Fibroblast of lung (primary cell): Measurements from ENCODE around the gene PIM2.

Source experiments
- EZH2 ChIP-seq: IDR thresholded peaks from 2 replicates; pipeline ENCODE4 v1.5.1; 2012; ENCODE audit warnings: low read length, control low read depth, mild to moderate bottlenecking; ENCODE audit errors: missing control alignments
- TF ChIP-seq, protein P1 (sequence below), 2 donors: IDR thresholded peaks in 1 of 2; conservative IDR thresholded peaks in 1 of 2; 1 replicate in 1 of 2; 2 replicates in 1 of 2; pipeline ENCODE4 v1.5.1; 2011 to 2012; ENCODE audit warnings: low read length in 2 of 2, control low read depth in 1 of 2, inconsistent platforms in 1 of 2, low read depth in 1 of 2, mild to moderate bottlenecking in 1 of 2

DNA sequence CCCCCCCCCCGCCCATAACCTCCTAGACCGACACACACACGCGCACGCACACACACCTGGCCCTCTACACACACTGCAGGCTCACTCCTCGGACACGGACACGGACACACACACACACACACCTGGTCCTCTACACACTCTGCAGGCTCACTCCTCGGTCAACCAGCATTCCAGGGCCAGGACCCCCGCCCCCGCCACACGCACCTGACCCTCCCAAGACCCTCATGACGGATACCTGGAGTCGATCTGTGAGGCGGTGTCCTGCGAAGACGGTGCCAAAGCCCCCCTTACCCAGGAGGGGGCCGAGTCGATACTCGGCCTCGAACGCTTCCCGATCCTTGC lies 552 bp downstream of the PIM2 start:
- TF ChIP-seq, protein P1, sequence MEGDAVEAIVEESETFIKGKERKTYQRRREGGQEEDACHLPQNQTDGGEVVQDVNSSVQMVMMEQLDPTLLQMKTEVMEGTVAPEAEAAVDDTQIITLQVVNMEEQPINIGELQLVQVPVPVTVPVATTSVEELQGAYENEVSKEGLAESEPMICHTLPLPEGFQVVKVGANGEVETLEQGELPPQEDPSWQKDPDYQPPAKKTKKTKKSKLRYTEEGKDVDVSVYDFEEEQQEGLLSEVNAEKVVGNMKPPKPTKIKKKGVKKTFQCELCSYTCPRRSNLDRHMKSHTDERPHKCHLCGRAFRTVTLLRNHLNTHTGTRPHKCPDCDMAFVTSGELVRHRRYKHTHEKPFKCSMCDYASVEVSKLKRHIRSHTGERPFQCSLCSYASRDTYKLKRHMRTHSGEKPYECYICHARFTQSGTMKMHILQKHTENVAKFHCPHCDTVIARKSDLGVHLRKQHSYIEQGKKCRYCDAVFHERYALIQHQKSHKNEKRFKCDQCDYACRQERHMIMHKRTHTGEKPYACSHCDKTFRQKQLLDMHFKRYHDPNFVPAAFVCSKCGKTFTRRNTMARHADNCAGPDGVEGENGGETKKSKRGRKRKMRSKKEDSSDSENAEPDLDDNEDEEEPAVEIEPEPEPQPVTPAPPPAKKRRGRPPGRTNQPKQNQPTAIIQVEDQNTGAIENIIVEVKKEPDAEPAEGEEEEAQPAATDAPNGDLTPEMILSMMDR (conservative IDR thresholded peaks at IDR 0.05 in 1 of 2, IDR thresholded peaks at IDR 0.05 in 1 of 2; ENCODE audit: low read depth in 1 of 2, low read length in 2 of 2): no peak
- no peak for TF ChIP-seq EZH2
